Measurements from ENCODE around the gene ELP1. TPM values are rescaled to one million over a fixed set of nuclear protein-coding genes. Genes with fewer than 3 reads are reported as not detected.

ELP1 gene
- polyA plus RNA-seq, 2 of the 4 experiments (the other 2 are of a cell fraction): 25.4 to 35.8 TPM

DNA sequence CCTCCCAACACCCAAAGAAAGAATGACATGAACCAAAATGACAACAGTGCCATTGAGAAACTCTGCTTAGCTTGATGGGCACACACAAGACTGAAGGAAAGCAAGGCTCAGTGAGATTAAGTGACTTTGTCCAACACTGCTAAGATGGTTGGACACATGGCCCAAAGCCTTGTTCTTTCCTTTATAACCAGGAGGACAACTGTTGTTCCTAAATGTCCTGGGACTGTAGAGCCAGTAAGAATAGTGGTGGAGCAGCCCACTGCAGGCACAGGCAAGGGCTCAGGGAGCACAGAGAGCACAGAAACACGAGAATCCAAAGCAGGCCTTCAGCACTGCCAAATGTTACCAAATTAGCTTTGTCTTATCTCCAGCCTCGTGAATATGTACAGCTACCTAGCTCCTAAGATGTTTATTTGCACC lies 67.9 kb downstream of the ELP1 start:
- Histone ChIP-seq H3K9me3 (no peaks in the 10 kb centered on the region), H3K4me2 (no peak overlapping the region), H3K4me1 (peaks cover 14% of the 10 kb centered on the region), H3K27ac (no peak overlapping the region), H3K4me3 (no peak overlapping the region)
- FAIRE-seq (no peak), DNase-seq (ENCODE audit: low read depth in 1 of 2, low spot score in 1 of 2) (no peak), ATAC-seq (no peak)
- POLR2A ChIA-PET: no interaction called here
- TF ChIP-seq TFCP2L1 (CRISPR knock-in tag; IDR thresholded peaks at IDR 0.05): no peak
- TF ChIP-seq NFE2L2 (conservative IDR thresholded peaks at IDR 0.05; ENCODE audit: low read length): no peak
- TF ChIP-seq HOXB13 (CRISPR knock-in tag; IDR thresholded peaks at IDR 0.05; ENCODE audit: low read depth): no peak
- TF ChIP-seq RAD21 (conservative IDR thresholded peaks at IDR 0.05 in 1 of 2, IDR thresholded peaks at IDR 0.05 in 1 of 2): no peak
- no peak for TF ChIP-seq HOXA7 (CRISPR knock-in tag; IDR thresholded peaks at IDR 0.05)
- no peak for TF ChIP-seq BCL3 (IDR thresholded peaks at IDR 0.05)
- TF ChIP-seq MYC (IDR thresholded peaks at IDR 0.05; ENCODE audit: borderline replicate concordance, low read length): no peak
- TF ChIP-seq SMC3 (IDR thresholded peaks at IDR 0.05): no peak
- TF ChIP-seq SREBF2 (IDR thresholded peaks at IDR 0.05): no peak
- TF ChIP-seq RNF2 (IDR thresholded peaks at IDR 0.05; ENCODE audit: borderline replicate concordance, low read depth): no peak
- no peak for TF ChIP-seq ZNF302 (CRISPR knock-in tag; IDR thresholded peaks at IDR 0.05)
- TF ChIP-seq EHF (CRISPR knock-in tag; IDR thresholded peaks at IDR 0.05): no peak
- no peak for TF ChIP-seq CBX2 (IDR thresholded peaks at IDR 0.05; ENCODE audit: borderline replicate concordance, low read depth)
- TF ChIP-seq, protein P1, sequence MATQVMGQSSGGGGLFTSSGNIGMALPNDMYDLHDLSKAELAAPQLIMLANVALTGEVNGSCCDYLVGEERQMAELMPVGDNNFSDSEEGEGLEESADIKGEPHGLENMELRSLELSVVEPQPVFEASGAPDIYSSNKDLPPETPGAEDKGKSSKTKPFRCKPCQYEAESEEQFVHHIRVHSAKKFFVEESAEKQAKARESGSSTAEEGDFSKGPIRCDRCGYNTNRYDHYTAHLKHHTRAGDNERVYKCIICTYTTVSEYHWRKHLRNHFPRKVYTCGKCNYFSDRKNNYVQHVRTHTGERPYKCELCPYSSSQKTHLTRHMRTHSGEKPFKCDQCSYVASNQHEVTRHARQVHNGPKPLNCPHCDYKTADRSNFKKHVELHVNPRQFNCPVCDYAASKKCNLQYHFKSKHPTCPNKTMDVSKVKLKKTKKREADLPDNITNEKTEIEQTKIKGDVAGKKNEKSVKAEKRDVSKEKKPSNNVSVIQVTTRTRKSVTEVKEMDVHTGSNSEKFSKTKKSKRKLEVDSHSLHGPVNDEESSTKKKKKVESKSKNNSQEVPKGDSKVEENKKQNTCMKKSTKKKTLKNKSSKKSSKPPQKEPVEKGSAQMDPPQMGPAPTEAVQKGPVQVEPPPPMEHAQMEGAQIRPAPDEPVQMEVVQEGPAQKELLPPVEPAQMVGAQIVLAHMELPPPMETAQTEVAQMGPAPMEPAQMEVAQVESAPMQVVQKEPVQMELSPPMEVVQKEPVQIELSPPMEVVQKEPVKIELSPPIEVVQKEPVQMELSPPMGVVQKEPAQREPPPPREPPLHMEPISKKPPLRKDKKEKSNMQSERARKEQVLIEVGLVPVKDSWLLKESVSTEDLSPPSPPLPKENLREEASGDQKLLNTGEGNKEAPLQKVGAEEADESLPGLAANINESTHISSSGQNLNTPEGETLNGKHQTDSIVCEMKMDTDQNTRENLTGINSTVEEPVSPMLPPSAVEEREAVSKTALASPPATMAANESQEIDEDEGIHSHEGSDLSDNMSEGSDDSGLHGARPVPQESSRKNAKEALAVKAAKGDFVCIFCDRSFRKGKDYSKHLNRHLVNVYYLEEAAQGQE (IDR thresholded peaks at IDR 0.05): no peak
- TF ChIP-seq ZFP36 (IDR thresholded peaks at IDR 0.05; ENCODE audit: borderline replicate concordance, partially characterized antibody): no peak
- TF ChIP-seq NR3C1 (IDR thresholded peaks at IDR 0.05): no peak
- TF ChIP-seq, protein P2, sequence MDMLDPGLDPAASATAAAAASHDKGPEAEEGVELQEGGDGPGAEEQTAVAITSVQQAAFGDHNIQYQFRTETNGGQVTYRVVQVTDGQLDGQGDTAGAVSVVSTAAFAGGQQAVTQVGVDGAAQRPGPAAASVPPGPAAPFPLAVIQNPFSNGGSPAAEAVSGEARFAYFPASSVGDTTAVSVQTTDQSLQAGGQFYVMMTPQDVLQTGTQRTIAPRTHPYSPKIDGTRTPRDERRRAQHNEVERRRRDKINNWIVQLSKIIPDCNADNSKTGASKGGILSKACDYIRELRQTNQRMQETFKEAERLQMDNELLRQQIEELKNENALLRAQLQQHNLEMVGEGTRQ (IDR thresholded peaks at IDR 0.05): no peak
- TF ChIP-seq PHF8 (IDR thresholded peaks at IDR 0.05; ENCODE audit: borderline replicate concordance, low read depth): no peak
- TF ChIP-seq, protein P3, sequence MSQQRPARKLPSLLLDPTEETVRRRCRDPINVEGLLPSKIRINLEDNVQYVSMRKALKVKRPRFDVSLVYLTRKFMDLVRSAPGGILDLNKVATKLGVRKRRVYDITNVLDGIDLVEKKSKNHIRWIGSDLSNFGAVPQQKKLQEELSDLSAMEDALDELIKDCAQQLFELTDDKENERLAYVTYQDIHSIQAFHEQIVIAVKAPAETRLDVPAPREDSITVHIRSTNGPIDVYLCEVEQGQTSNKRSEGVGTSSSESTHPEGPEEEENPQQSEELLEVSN (IDR thresholded peaks at IDR 0.05; ENCODE audit: borderline replicate concordance, low read depth): no peak
- TF ChIP-seq RFX5 (IDR thresholded peaks at IDR 0.05): no peak
- 92% methylated on average over 2 of the region's 2 CpGs for WGBS (ENCODE audit: missing lambda C conversion rate)
- CTCF ChIA-PET: interaction anchor here (0.8 to 1.0 kb wide), 2 partner anchors 11 to 13 kb away, joined by 3 read pairs; no protein-coding TSS in a partner anchor

- H3K27ac ChIP-seq: no peak overlapping the region
- H3K4me3 ChIP-seq: no peak overlapping the region
- H3K4me2 ChIP-seq: no peak overlapping the region
- POLR2A ChIA-PET: no interaction called here
- TF ChIP-seq EHMT2 (IDR thresholded peaks at IDR 0.05; ENCODE audit: low read depth) (no peak), FOSL2 (IDR thresholded peaks at IDR 0.05) (no peak), FOSL2 (CRISPR knock-in tag; IDR thresholded peaks at IDR 0.05) (no peak), RFX5 (IDR thresholded peaks at IDR 0.05) (no peak)
- CTCF ChIA-PET: no interaction called here
- 91% methylated on average over 4 of the region's 4 CpGs for WGBS (ENCODE audit: missing lambda C conversion rate)
- peaks cover 14% of the 10 kb centered on the region for H3K4me1 ChIP-seq
- no peaks in the 10 kb centered on the region for H3K9me3 ChIP-seq
- FAIRE-seq (no peak), DNase-seq (ENCODE audit: low read depth in 1 of 2, low spot score in 1 of 2) (no peak), ATAC-seq (no peak)
Measured at GRCh38 chr9:108865037-108865436, 68.9 kb downstream of the ELP1 start.
